K562 (cell line): ENCODE results near the gene SNRPA. TPM values are rescaled to one million over a fixed set of nuclear protein-coding genes. Genes with fewer than 3 reads are reported as not detected.

ENCODE experiments used
- ADNP ChIP-seq: fragments of 200-800 bp; sonication (Bioruptor generic); IDR thresholded peaks from 2 replicates; pipeline ENCODE4 v1.6.1; 2016; ENCODE audit warnings: missing genetic modification characterization, missing compliant biosample characterization
- CC2D1A ChIP-seq: fragments of 450-650 bp; IDR thresholded peaks from 2 replicates; pipeline ENCODE4 v1.6.1; 2017; ENCODE audit warnings: mild to moderate bottlenecking
- CEBPZ ChIP-seq: fragments of 150-350 bp; IDR thresholded peaks from 2 replicates; pipeline ENCODE4 v1.6.1; 2014; ENCODE audit warnings: low read depth, mild to moderate bottlenecking, low read length, borderline replicate concordance
- CHD4 ChIP-seq: fragments of 200-600 bp; sonication (generic); IDR thresholded peaks from 3 replicates; pipeline ENCODE4 v1.6.1; 2012; ENCODE audit warnings: low read depth, mild to moderate bottlenecking, mixed read lengths, low read length, inconsistent platforms; ENCODE audit not compliant: insufficient read depth, insufficient replicate concordance, poor library complexity, severe bottlenecking
- CREM ChIP-seq: IDR thresholded peaks from 2 replicates; pipeline ENCODE4 v1.6.1; 2014; ENCODE audit warnings: antibody characterized with exemption, low read depth
- HES1 ChIP-seq: fragments of 450-650 bp; IDR thresholded peaks from 2 replicates; pipeline ENCODE4 v1.6.1; 2016; ENCODE audit warnings: low read depth, mild to moderate bottlenecking, moderate library complexity
- KAT7 ChIP-seq: sonication (generic); formaldehyde crosslinking; IDR thresholded peaks from 2 replicates; pipeline ENCODE4 v1.8.0; 2022; ENCODE audit warnings: missing genetic modification reagents, mild to moderate bottlenecking, borderline replicate concordance
- PPARD ChIP-seq: fragments of 250-450 bp; sonication (Bioruptor Pico); IDR thresholded peaks from 2 replicates; pipeline ENCODE4 v1.8.0; 2022; ENCODE audit warnings: inconsistent platforms, mild to moderate bottlenecking, moderate library complexity
- RFX1 ChIP-seq: fragments of 450-650 bp; IDR thresholded peaks from 2 replicates; pipeline ENCODE4 v1.6.1; 2016; ENCODE audit warnings: mild to moderate bottlenecking, moderate library complexity
- TEAD4 ChIP-seq, 2 experiments: sonication (generic) in 1 of 2; formaldehyde crosslinking in 1 of 2; IDR thresholded peaks; 2 replicates each; pipeline versions ENCODE4 v1.6.1 to v1.8.0; 2012 to 2022; ENCODE audit warnings: borderline replicate concordance in 1 of 2, inconsistent platforms in 1 of 2, low read length in 1 of 2, mild to moderate bottlenecking in 1 of 2, missing genetic modification reagents in 1 of 2
- ZBTB40 ChIP-seq, 2 experiments: fragments of 450-650 bp in 1 of 2; sonication (generic) in 1 of 2; formaldehyde crosslinking in 1 of 2; IDR thresholded peaks; 2 replicates each; pipeline versions ENCODE4 v1.7.1 to v1.9.0; 2016 to 2022; ENCODE audit warnings: inconsistent platforms in 1 of 2, mild to moderate bottlenecking in 1 of 2, missing genetic modification reagents in 1 of 2
- ZNF175 ChIP-seq: fragments of 200-800 bp; sonication (Bioruptor generic); IDR thresholded peaks from 2 replicates; pipeline ENCODE4 v1.6.1; 2016; ENCODE audit warnings: low read depth, mild to moderate bottlenecking, missing genetic modification characterization, missing compliant biosample characterization
- ZNF551 ChIP-seq: fragments of 250-450 bp; sonication (Bioruptor Pico); IDR thresholded peaks from 2 replicates; pipeline ENCODE4 v1.5.0; 2021; ENCODE audit warnings: mild to moderate bottlenecking, moderate library complexity
- polyA plus RNA-seq, 8 experiments: library from polyadenylated mRNA; depleted of rRNA in 4 of 8; stranded (reverse) in 5 of 8; unstranded in 3 of 8; fragments of >200 nt; fragmentation: Nextera tagmentation in 2 of 8; fragmentation: Illumina TruSeq in 1 of 8; extraction: Ambion mirVana in 2 of 8; extraction: Trizol in 1 of 8; gene quantifications; 2 replicates each; pipeline versions ENCODE4 v1.2.1 to v1.2.3, GENCODE V29; 2011 to 2014; ENCODE audit warnings: inconsistent platforms in 1 of 8, missing spikeins in 1 of 8
- total RNA-seq, 7 experiments: library from RNA; depleted of rRNA in 6 of 7; stranded (reverse); fragments of >200 nt in 6 of 7; fragmentation: Illumina TruSeq in 2 of 7; extraction: Trizol in 2 of 7; gene quantifications; 2 replicates each; pipeline versions ENCODE4 v1.2.1 to v1.2.3, GENCODE V29; 2011 to 2021; ENCODE audit warnings: low replicate concordance in 1 of 7

SNRPA gene
- total and polyA plus RNA-seq, 9 of the 15 experiments (the other 6 are each of a cell fraction or from before 2014, with no cell fraction given) = 16.3 to 311 (median 193) TPM

DNA sequence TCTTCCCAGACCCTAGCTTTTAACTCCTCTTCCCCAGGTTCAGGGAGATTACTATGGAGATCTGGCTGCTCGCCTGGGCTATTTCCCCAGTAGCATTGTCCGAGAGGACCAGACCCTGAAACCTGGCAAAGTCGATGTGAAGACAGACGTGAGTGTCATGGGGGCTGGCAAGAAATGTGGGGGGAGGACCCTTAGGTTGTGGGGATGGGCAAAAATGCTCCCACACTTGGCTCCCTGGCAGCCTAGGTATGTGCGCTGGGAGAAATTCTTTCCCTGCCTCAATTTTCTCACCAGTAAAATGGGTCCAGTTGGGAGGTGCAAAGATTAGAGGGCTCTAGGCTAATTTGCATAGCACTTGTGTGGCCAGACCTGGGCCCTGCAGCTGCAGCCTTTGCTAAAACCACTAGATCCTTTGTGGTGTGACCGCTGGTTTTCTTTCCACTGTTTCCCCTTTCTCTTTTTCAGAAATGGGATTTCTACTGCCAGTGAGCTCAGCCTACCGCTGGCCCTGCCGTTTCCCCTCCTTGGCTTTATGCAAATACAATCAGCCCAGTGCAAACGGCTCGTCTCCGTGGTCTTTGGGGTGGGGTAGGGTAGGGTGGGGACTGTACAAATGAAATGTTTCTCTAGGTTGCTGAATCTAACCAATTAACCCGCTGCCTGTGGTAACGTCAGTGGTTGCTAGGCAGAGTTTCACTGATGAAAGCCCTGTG, 26.1 kb downstream of the SNRPA start (continued):
- TF ChIP-seq ZBTB40 (IDR thresholded peaks at IDR 0.05) (0 out of 2 replicates have a peak, but pooled peaks have one; percentile 42), ZBTB40 (CRISPR knock-in tag; IDR thresholded peaks at IDR 0.05) (no peak), CREM (peak; percentile 97), PPARD (CRISPR knock-in tag) (no peak), ZNF175 (CRISPR knock-in tag) (no peak), HES1 (peak; percentile 16; the same call in 1 of the 2 replicates), CHD4 (peak; percentile 89), ADNP (tag) (peak; percentile 95), RFX1 (peak; percentile 40), ZNF551 (CRISPR knock-in tag) (no peak), CC2D1A (peak; percentile 67), KAT7 (CRISPR knock-in tag) (0 out of 2 replicates have a peak, but pooled peaks have one; percentile 63), CEBPZ (no peak), TEAD4 (IDR thresholded peaks at IDR 0.05; ENCODE audit: low read length) (0 out of 2 replicates have a peak, but pooled peaks have one; percentile 28), TEAD4 (CRISPR knock-in tag; IDR thresholded peaks at IDR 0.05; ENCODE audit: borderline replicate concordance) (no peak)
